ENCODE measurements around the gene ARID3C. TPM values are rescaled to one million over a fixed set of nuclear protein-coding genes. Genes with fewer than 3 reads are reported as not detected.

Gene ARID3C
- total RNA-seq, 1 donor from 2014 or later: not detected

Other genes starting within 250 kb of the ARID3C start
- 19.7 TPM for gene FAM219A, start 170.5 kb downstream of the ARID3C start, total RNA-seq
- not detected for gene DNAI1, start 170.3 kb downstream of the ARID3C start, total RNA-seq
- 0.40 TPM for gene ENHO, start 106.1 kb downstream of the ARID3C start, total RNA-seq
- gene CNTFR, start 39.3 kb downstream of the ARID3C start, total RNA-seq: 3.3 TPM
- gene RPP25L, start 17.0 kb downstream of the ARID3C start, total RNA-seq: 40.8 TPM
- 139 TPM for gene DCTN3, start 8.6 kb downstream of the ARID3C start, total RNA-seq
- gene SIGMAR1, start 8.7 kb upstream of the ARID3C start, total RNA-seq: 23.1 TPM
- gene GALT, start 17.6 kb upstream of the ARID3C start, total RNA-seq: 61.2 TPM
- gene IL11RA, start 23.1 kb upstream of the ARID3C start, total RNA-seq: 51.7 TPM
- gene CCL27, start 33.6 kb upstream of the ARID3C start, total RNA-seq: not detected
- gene CCL19, start 62.2 kb upstream of the ARID3C start, total RNA-seq: 2.1 TPM
- gene CCL21, start 81.1 kb upstream of the ARID3C start, total RNA-seq: 32.5 TPM